SH-SY5Y (cell line): ENCODE data around the gene SLC44A1.

Experiments
- GATA2 ChIP-seq: IDR thresholded peaks from 2 replicates; pipeline ENCODE4 v1.6.1; 2011; ENCODE audit warnings: mild to moderate bottlenecking, low read depth, low read length
- GATA3 ChIP-seq: IDR thresholded peaks from 2 replicates; pipeline ENCODE4 v1.6.1; 2011; ENCODE audit warnings: low read depth, mild to moderate bottlenecking, low read length, moderate library complexity

DNA sequence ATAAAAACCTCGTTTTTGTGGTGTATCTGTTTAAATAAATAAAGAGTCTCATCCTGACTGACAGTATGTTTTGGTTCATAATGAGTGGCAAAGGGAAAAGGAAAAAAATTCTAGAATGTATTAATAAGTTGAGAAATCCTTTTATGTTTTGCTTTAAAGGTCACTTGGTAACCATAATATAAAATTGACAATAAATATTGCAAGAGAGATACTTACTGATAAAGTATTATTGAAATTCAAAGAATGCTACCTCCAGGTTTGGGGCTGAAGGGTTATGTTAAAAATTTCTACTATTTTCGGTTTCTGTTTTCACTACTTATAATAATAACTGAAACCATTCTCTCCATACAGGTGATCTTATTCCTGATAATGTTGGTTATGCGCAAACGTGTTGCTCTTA, 118.0 kb downstream of the SLC44A1 start:
- TF ChIP-seq GATA2: no peak
- no peak for TF ChIP-seq GATA3
